Measurements from ENCODE around the gene ZNF565. TPM values are rescaled to one million over a fixed set of nuclear protein-coding genes. Genes with fewer than 3 reads are reported as not detected.
"Not testable (repeated sequence)": the region's sequence is repeated elsewhere in the genome, so short reads cannot be mapped to it uniquely, and the experiment has no call there.

Gene ZNF565
- total and polyA plus RNA-seq, 7 experiments from 2014 or later, result 2.7 to 11.6 (median 7.8) TPM

- ChIA-PET CTCF (no interaction called here), POLR2A (no interaction called here)
- no peaks in the 10 kb centered on the region for H3K9me3 ChIP-seq (ENCODE audit: control insufficient read depth in 2 of 3, low read length in 3 of 3)
- peaks cover 0 to 21% (median 0%) of the 10 kb centered on the region in 3 experiments for H3K36me3 ChIP-seq (ENCODE audit: control insufficient read depth in 2 of 3, insufficient read depth in 3 of 3, low read length in 3 of 3)
- H3K4me3 ChIP-seq (ENCODE audit: low read length), result no peak overlapping the region
- Mint-ChIP-seq H3K36me3 (peaks cover 4 to 32% (median 23%) of the 10 kb centered on the region in 5 donors), H3K27me3 (no peaks in the 10 kb centered on the region), H3K4me1 (peaks cover 0 to 11% (median 4%) of the 10 kb centered on the region in 7 donors), H3K9me3 (no peaks in the 10 kb centered on the region), H3K4me3 (no peak overlapping the region), H3K27ac (no peak overlapping the region)
- DNase-seq, result no peak
- H3K27ac ChIP-seq (ENCODE audit: low read depth, low read length), result no peak overlapping the region
- no peaks in the 10 kb centered on the region for H3K27me3 ChIP-seq (ENCODE audit: control insufficient read depth in 2 of 2, insufficient read depth in 2 of 2, low read length in 2 of 2)
- intact Hi-C loops (cut with micrococcal nuclease), result no loop called here
- H3K4me1 ChIP-seq (ENCODE audit: control insufficient read depth in 2 of 2, insufficient read depth in 2 of 2, low read length in 2 of 2), result no peaks in the 10 kb centered on the region
- no peak for ATAC-seq
Observed at GRCh38 chr19:36203293-36203692, 11.2 kb downstream of the ZNF565 start.

- CTCF ChIA-PET, result no interaction called here
- intact Hi-C loops (cut with micrococcal nuclease), result no loop called here
- no peak overlapping the region for H3K27ac ChIP-seq (ENCODE audit: low read depth, low read length)
- DNase-seq (no peak), ATAC-seq (no peak)
- H3K4me1 Mint-ChIP-seq, result peaks cover 0 to 7% (median under 1%) of the 10 kb centered on the region in 7 donors
- H3K4me3 Mint-ChIP-seq, result no peak overlapping the region
- no peaks in the 10 kb centered on the region for H3K27me3 ChIP-seq (ENCODE audit: control insufficient read depth in 2 of 2, insufficient read depth in 2 of 2, low read length in 2 of 2)
- H3K9me3 Mint-ChIP-seq, result peaks cover 0 to 3% (median 0%) of the 10 kb centered on the region in 11 donors
- H3K27ac Mint-ChIP-seq, result no peak overlapping the region
- no peaks in the 10 kb centered on the region for H3K9me3 ChIP-seq (ENCODE audit: control insufficient read depth in 2 of 3, low read length in 3 of 3)
- H3K27me3 Mint-ChIP-seq, result no peaks in the 10 kb centered on the region
- no peak overlapping the region for H3K4me3 ChIP-seq (ENCODE audit: low read length)
- H3K4me1 ChIP-seq (ENCODE audit: control insufficient read depth in 2 of 2, insufficient read depth in 2 of 2, low read length in 2 of 2), result no peaks in the 10 kb centered on the region
- peaks cover 4 to 36% (median 19%) of the 10 kb centered on the region in 5 donors for H3K36me3 Mint-ChIP-seq
- POLR2A ChIA-PET, result interaction anchor here (0.7 kb wide), 1 partner anchor 13 kb away, joined by 5 read pairs; the partner anchor contains the start of genes ZNF146 and ZNF565
- H3K36me3 ChIP-seq (ENCODE audit: control insufficient read depth in 2 of 3, insufficient read depth in 3 of 3, low read length in 3 of 3), result peaks cover 0 to 21% (median 0%) of the 10 kb centered on the region in 3 experiments
Observed at GRCh38 chr19:36201684-36202083, 12.8 kb downstream of the ZNF565 start.

GRCh38 chr19:36198119-36198518, 16.3 kb downstream of the ZNF565 start:
- CTCF ChIA-PET, result no interaction called here
- ATAC-seq (no peak), DNase-seq (no peak)
- Histone ChIP-seq H3K27ac (ENCODE audit: low read depth, low read length) (no peak overlapping the region), H3K36me3 (ENCODE audit: control insufficient read depth in 2 of 3, insufficient read depth in 3 of 3, low read length in 3 of 3) (peaks cover 0 to 21% (median 0%) of the 10 kb centered on the region in 3 experiments), H3K9me3 (ENCODE audit: control insufficient read depth in 2 of 3, low read length in 3 of 3) (no peaks in the 10 kb centered on the region), H3K4me3 (ENCODE audit: low read length) (no peak overlapping the region), H3K4me1 (ENCODE audit: control insufficient read depth in 2 of 2, insufficient read depth in 2 of 2, low read length in 2 of 2) (no peaks in the 10 kb centered on the region), H3K27me3 (ENCODE audit: control insufficient read depth in 2 of 2, insufficient read depth in 2 of 2, low read length in 2 of 2) (no peaks in the 10 kb centered on the region)
- POLR2A ChIA-PET, result no interaction called here
- H3K27ac Mint-ChIP-seq, result no peak overlapping the region
- H3K27me3 Mint-ChIP-seq, result no peaks in the 10 kb centered on the region
- intact Hi-C loops (cut with micrococcal nuclease), result no loop called here
- peaks cover 0 to 4% (median 0%) of the 10 kb centered on the region in 7 donors for H3K4me1 Mint-ChIP-seq
- H3K36me3 Mint-ChIP-seq, result peaks cover 4 to 41% (median 22%) of the 10 kb centered on the region in 5 donors
- no peak overlapping the region for H3K4me3 Mint-ChIP-seq
- H3K9me3 Mint-ChIP-seq, result peaks cover 0 to 3% (median 0%) of the 10 kb centered on the region in 11 donors

GRCh38 chr19:36196249-36196648, 18.2 kb downstream of the ZNF565 start:
- POLR2A ChIA-PET, result no interaction called here
- DNase-seq, result no peak
- Histone ChIP-seq H3K27me3 (ENCODE audit: control insufficient read depth in 2 of 2, insufficient read depth in 2 of 2, low read length in 2 of 2) (no peaks in the 10 kb centered on the region), H3K4me1 (ENCODE audit: control insufficient read depth in 2 of 2, insufficient read depth in 2 of 2, low read length in 2 of 2) (no peaks in the 10 kb centered on the region), H3K4me3 (ENCODE audit: low read length) (no peak overlapping the region), H3K27ac (ENCODE audit: low read depth, low read length) (no peak overlapping the region), H3K36me3 (ENCODE audit: control insufficient read depth in 2 of 3, insufficient read depth in 3 of 3, low read length in 3 of 3) (peaks cover 0 to 17% (median 0%) of the 10 kb centered on the region in 3 experiments), H3K9me3 (ENCODE audit: control insufficient read depth in 2 of 3, low read length in 3 of 3) (no peaks in the 10 kb centered on the region)
- H3K9me3 Mint-ChIP-seq, result peaks cover 0 to 3% (median 0%) of the 10 kb centered on the region in 11 donors
- H3K27ac Mint-ChIP-seq, result no peak overlapping the region
- no peaks in the 10 kb centered on the region for H3K4me1 Mint-ChIP-seq
- no peak for ATAC-seq
- peaks cover 0 to 45% (median 19%) of the 10 kb centered on the region in 5 donors for H3K36me3 Mint-ChIP-seq
- no peaks in the 10 kb centered on the region for H3K27me3 Mint-ChIP-seq
- intact Hi-C loops (cut with micrococcal nuclease), result no loop called here
- CTCF ChIA-PET, result no interaction called here
- H3K4me3 Mint-ChIP-seq, result no peak overlapping the region

- H3K4me1 Mint-ChIP-seq; H3K27ac ChIP-seq (ENCODE audit: low read depth, low read length); ATAC-seq; H3K27ac Mint-ChIP-seq; H3K9me3 Mint-ChIP-seq; H3K4me1 ChIP-seq (ENCODE audit: control insufficient read depth in 2 of 2, insufficient read depth in 2 of 2, low read length in 2 of 2); H3K27me3 Mint-ChIP-seq; H3K4me3 ChIP-seq (ENCODE audit: low read length); H3K9me3 ChIP-seq (ENCODE audit: control insufficient read depth in 2 of 3, low read length in 3 of 3); H3K4me3 Mint-ChIP-seq; intact Hi-C loops (cut with micrococcal nuclease); H3K27me3 ChIP-seq (ENCODE audit: control insufficient read depth in 2 of 2, insufficient read depth in 2 of 2, low read length in 2 of 2); DNase-seq: not testable (repeated sequence)
- ChIA-PET CTCF (interaction anchor here (0.7 kb wide), 1 partner anchor 1950 kb away, joined by 3 read pairs; no protein-coding TSS in a partner anchor), POLR2A (interaction anchor here (0.6 kb wide), 1 partner anchor 73 kb away, joined by 3 read pairs; no protein-coding TSS in a partner anchor)
- peaks cover 0 to 26% (median 9%) of the 10 kb centered on the region in 5 donors for H3K36me3 Mint-ChIP-seq
- peaks cover 0 to 13% (median 0%) of the 10 kb centered on the region in 3 experiments for H3K36me3 ChIP-seq (ENCODE audit: control insufficient read depth in 2 of 3, insufficient read depth in 3 of 3, low read length in 3 of 3)
Observed at GRCh38 chr19:36186722-36187121, 27.7 kb downstream of the ZNF565 start.

- Mint-ChIP-seq H3K27ac (no peak overlapping the region), H3K9me3 (no peaks in the 10 kb centered on the region), H3K27me3 (no peaks in the 10 kb centered on the region), H3K4me3 (no peak overlapping the region), H3K4me1 (no peaks in the 10 kb centered on the region), H3K36me3 (peaks cover 0 to 16% (median 6%) of the 10 kb centered on the region in 5 donors)
- Histone ChIP-seq H3K9me3 (ENCODE audit: control insufficient read depth in 2 of 3, low read length in 3 of 3) (no peaks in the 10 kb centered on the region), H3K27ac (ENCODE audit: low read depth, low read length) (no peak overlapping the region), H3K4me3 (ENCODE audit: low read length) (no peak overlapping the region), H3K4me1 (ENCODE audit: control insufficient read depth in 2 of 2, insufficient read depth in 2 of 2, low read length in 2 of 2) (no peaks in the 10 kb centered on the region), H3K27me3 (ENCODE audit: control insufficient read depth in 2 of 2, insufficient read depth in 2 of 2, low read length in 2 of 2) (no peaks in the 10 kb centered on the region), H3K36me3 (ENCODE audit: control insufficient read depth in 2 of 3, insufficient read depth in 3 of 3, low read length in 3 of 3) (peaks cover 0 to 13% (median 0%) of the 10 kb centered on the region in 3 experiments)
- POLR2A ChIA-PET, result no interaction called here
- intact Hi-C loops (cut with micrococcal nuclease), result no loop called here
- no peak for ATAC-seq
- DNase-seq, result no peak
- CTCF ChIA-PET, result no interaction called here
Observed at GRCh38 chr19:36183245-36183628, 31.2 kb downstream of the ZNF565 start.

GRCh38 chr19:36182612-36183244, 31.7 kb downstream of the ZNF565 start:
- intact Hi-C loops (cut with micrococcal nuclease), result no loop called here
- ChIA-PET CTCF (no interaction called here), POLR2A (no interaction called here)
- Mint-ChIP-seq H3K27ac (no peak overlapping the region), H3K9me3 (no peaks in the 10 kb centered on the region), H3K36me3 (peaks cover 0 to 16% (median 6%) of the 10 kb centered on the region in 5 donors), H3K27me3 (no peaks in the 10 kb centered on the region), H3K4me3 (no peak overlapping the region), H3K4me1 (no peaks in the 10 kb centered on the region)
- Histone ChIP-seq H3K27ac (ENCODE audit: low read depth, low read length) (no peak overlapping the region), H3K4me1 (ENCODE audit: control insufficient read depth in 2 of 2, insufficient read depth in 2 of 2, low read length in 2 of 2) (no peaks in the 10 kb centered on the region), H3K36me3 (ENCODE audit: control insufficient read depth in 2 of 3, insufficient read depth in 3 of 3, low read length in 3 of 3) (peaks cover 0 to 13% (median 0%) of the 10 kb centered on the region in 3 experiments), H3K9me3 (ENCODE audit: control insufficient read depth in 2 of 3, low read length in 3 of 3) (no peaks in the 10 kb centered on the region), H3K27me3 (ENCODE audit: control insufficient read depth in 2 of 2, insufficient read depth in 2 of 2, low read length in 2 of 2) (no peaks in the 10 kb centered on the region), H3K4me3 (ENCODE audit: low read length) (no peak overlapping the region)
- ATAC-seq (no peak), DNase-seq (no peak)
